ENCODE data around the gene FKBP5. TPM values are rescaled to one million over a fixed set of nuclear protein-coding genes. Genes with fewer than 3 reads are reported as not detected.
"Not testable (repeated sequence)": the region's sequence is repeated elsewhere in the genome, so short reads cannot be mapped to it uniquely, and the experiment has no call there.

The FKBP5 gene
- total RNA-seq, 1 donor from 2014 or later = 108 TPM

DNA sequence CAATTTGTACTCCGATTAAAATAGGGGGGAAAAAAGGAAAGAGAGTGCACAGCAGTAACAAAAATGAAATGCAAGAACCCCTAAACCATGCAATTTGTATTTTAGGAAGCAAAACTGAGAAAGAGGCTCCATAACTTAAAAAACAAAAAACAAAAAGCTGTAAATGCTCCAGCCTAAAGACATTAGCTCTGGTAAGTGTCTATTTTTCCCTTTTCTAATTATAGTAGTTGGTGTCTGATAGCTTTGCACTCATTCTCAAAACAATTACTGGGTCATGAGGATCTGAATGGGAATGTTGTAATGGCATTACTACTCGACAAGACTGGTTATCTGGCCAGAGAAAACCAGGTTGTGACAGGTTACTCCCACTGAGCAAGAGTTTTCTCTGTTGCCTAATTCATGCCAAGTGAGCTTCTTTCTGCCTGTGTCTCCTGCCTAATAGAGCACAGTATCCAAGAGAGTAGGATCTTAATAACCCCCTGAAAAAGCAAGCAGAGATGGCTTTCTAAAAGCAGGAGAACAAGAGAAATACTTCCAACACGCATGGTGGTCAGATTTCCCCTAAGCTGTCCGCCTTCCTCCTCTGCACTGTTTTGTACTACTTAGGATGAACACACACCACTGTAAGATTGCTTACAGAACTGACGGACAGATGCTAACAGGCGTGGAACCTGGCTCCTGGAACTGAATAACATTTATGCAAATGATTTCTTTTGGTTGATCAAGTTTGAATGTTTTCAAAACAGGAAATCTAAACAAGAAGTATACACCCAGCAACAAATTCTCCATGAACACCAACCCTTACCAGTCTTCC is 86.4 kb downstream of the FKBP5 start:
- H3K27ac Mint-ChIP-seq (ENCODE audit: unreplicated experiment) = peak overlapping the region; percentile 92
- TF ChIP-seq CTCF (IDR thresholded peaks at IDR 0.05) = no peak
- peaks cover 64% of the 10 kb centered on the region for H3K4me1 Mint-ChIP-seq (ENCODE audit: unreplicated experiment)

DNA sequence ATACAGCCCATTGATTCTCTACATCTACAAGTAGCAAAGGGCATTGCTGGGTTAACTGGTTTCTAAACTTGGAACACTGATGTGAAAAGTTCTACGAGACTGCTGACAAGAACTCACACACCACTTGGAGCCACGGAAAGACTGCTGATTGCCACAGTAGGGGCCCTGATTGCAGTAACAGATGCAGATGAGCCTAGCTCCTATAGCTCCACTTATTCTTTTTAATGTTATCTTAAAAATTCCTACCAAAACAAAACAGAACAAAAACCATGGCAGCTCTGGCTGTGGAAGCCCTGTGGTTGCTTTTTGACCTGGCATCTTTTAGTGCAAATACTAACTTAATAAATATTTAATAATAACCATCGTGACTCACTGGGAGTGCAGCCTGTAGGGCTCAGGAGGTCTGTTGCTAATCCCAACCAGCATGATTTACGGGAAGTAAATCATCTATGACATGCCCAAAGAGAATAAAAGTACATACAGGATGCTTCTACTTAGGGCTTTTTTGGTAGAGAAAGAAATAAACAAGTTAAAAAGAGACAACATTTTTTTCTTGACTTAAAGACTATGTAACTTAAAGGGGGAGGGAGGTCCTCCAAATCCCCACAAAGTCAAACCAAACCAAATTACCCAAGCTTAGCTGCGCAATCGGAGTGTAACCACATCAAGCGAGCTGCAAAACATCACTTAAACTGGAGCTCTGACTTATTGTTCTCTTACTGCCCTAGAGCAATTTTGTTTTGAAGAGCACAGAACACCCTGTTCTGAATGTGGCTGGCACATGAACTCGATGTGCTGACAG is 87.2 kb downstream of the FKBP5 start:
- Mint-ChIP-seq H3K4me1 (ENCODE audit: unreplicated experiment) (peaks cover 72% of the 10 kb centered on the region), H3K9me3 (ENCODE audit: unreplicated experiment) (no peaks in the 10 kb centered on the region), H3K36me3 (ENCODE audit: unreplicated experiment) (peaks cover 17% of the 10 kb centered on the region), H3K27ac (ENCODE audit: unreplicated experiment) (peak overlapping the region; percentile 92), H3K4me3 (ENCODE audit: unreplicated experiment) (peak overlapping the region; percentile 61), H3K27me3 (ENCODE audit: unreplicated experiment) (no peaks in the 10 kb centered on the region)
- TF ChIP-seq CTCF (IDR thresholded peaks at IDR 0.05) = no peak
- DNase-seq (ENCODE audit: extremely low spot score, unreplicated experiment) = no peak

More for the DNA sequence above, 86.4 kb downstream of the FKBP5 start:
- DNase-seq (ENCODE audit: extremely low spot score, unreplicated experiment) = no peak
- no peaks in the 10 kb centered on the region for H3K27me3 Mint-ChIP-seq (ENCODE audit: unreplicated experiment)
- no peaks in the 10 kb centered on the region for H3K9me3 Mint-ChIP-seq (ENCODE audit: unreplicated experiment)
- H3K4me3 Mint-ChIP-seq (ENCODE audit: unreplicated experiment) = peak overlapping the region; percentile 39
- H3K36me3 Mint-ChIP-seq (ENCODE audit: unreplicated experiment) = peaks cover 14% of the 10 kb centered on the region

DNA sequence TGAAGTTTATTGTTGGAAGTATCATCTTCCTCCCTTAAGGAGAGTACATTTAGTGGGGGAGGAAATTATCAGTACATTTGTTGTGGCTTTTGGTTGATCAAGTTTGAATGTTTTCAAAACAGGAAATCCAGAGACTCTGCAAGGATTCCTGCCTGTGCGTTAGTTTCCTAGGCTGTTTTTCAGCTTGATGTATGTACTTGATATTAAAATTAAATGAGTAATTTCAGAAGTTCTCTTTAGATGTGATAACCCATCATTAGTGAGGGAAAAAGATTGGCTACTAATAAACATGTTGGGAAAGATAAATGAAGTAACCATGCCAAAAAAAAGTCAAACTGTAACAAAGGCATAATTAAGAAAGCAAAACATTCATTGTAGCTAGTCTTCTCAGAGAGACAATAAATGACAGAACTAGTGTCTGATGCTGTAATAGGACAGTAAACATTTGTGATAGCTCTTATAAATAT is 88.0 kb downstream of the FKBP5 start:
- Mint-ChIP-seq H3K27ac (ENCODE audit: unreplicated experiment) (peak overlapping the region; percentile 92), H3K36me3 (ENCODE audit: unreplicated experiment) (peaks cover 15% of the 10 kb centered on the region), H3K4me1 (ENCODE audit: unreplicated experiment) (peaks cover 74% of the 10 kb centered on the region), H3K9me3 (ENCODE audit: unreplicated experiment) (no peaks in the 10 kb centered on the region), H3K4me3 (ENCODE audit: unreplicated experiment) (peak overlapping the region; percentile 61), H3K27me3 (ENCODE audit: unreplicated experiment) (no peaks in the 10 kb centered on the region)
- TF ChIP-seq CTCF (IDR thresholded peaks at IDR 0.05) = no peak
- DNase-seq (ENCODE audit: extremely low spot score, unreplicated experiment) = no peak

DNA sequence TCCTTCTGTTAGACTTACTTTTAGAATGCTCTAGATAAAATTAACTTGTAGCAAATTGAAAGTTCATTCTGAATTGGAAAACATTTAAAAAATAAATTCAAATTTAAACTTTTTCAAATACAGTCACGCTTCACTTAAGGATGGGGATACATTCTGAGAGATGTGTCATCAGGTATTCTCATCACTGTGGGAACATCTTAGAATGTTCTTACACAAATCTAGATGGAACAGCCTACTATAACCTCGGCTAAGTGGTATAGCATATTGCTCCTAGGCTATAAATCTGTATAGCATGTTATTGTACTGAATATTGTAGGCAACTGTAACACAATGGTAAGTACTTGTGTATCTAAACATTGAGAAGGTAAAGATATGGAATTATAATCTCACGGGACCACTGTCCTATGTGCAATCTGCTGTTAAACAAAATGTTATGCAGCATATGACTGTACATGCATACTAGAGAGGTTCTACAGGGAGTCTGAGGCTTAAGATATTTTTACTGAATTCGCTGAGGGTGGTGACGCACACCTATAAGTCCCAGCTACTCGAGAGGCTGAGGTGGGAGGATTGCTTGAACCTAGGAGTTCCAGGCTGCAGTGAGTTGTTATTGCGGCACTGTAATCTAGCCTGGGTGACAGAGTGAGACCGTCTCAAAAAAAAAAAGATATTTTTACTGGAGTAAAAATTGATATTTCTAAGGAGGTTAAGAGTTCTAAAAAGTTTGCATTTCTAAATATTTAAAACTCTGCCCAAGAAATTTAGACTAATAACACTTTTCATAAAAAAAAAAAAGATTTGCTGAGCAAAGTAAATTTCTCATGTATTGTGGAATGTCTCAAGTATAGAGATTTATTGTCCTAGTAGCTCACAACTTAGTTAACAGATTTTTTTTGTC is 88.7 kb downstream of the FKBP5 start:
- peak overlapping the region; percentile 92 for H3K27ac Mint-ChIP-seq (ENCODE audit: unreplicated experiment)
- peak overlapping the region; percentile 46 for H3K4me3 Mint-ChIP-seq (ENCODE audit: unreplicated experiment)

DNA sequence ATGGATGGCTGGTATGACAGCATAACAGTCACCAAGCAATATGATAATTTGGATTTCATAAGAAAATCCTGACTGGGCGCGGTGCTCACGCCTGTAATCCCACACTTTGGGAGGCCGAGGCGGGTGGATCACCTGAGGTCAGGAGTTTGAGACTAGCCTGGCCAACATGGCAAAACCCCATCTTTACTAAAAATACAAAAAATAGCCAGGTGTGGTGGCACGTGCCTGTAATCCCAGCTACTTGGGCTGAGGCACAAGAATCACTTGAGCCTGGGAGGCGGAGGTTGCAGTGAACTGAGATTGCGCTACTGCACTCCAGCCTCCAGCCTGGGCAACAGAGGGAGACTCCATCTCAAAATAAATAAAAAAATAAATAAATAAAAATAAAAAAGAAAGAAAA is 90.1 kb downstream of the FKBP5 start:
- H3K27me3 Mint-ChIP-seq (ENCODE audit: unreplicated experiment); H3K4me3 Mint-ChIP-seq (ENCODE audit: unreplicated experiment); H3K27ac Mint-ChIP-seq (ENCODE audit: unreplicated experiment); DNase-seq (ENCODE audit: extremely low spot score, unreplicated experiment); H3K9me3 Mint-ChIP-seq (ENCODE audit: unreplicated experiment): not testable (repeated sequence)
- H3K36me3 Mint-ChIP-seq (ENCODE audit: unreplicated experiment) = peaks cover 21% of the 10 kb centered on the region
- peaks cover 67% of the 10 kb centered on the region for H3K4me1 Mint-ChIP-seq (ENCODE audit: unreplicated experiment)

More for the DNA sequence above, 88.7 kb downstream of the FKBP5 start:
- no peaks in the 10 kb centered on the region for H3K27me3 Mint-ChIP-seq (ENCODE audit: unreplicated experiment)
- TF ChIP-seq CTCF (IDR thresholded peaks at IDR 0.05) = no peak
- peaks cover 17% of the 10 kb centered on the region for H3K36me3 Mint-ChIP-seq (ENCODE audit: unreplicated experiment)
- DNase-seq (ENCODE audit: extremely low spot score, unreplicated experiment) = no peak
- H3K4me1 Mint-ChIP-seq (ENCODE audit: unreplicated experiment) = peaks cover 76% of the 10 kb centered on the region
- H3K9me3 Mint-ChIP-seq (ENCODE audit: unreplicated experiment) = no peaks in the 10 kb centered on the region
